GM18520 (cell line): ENCODE data around the gene APAF1.

ENCODE experiments used
- ATAC-seq: cut with Tn5 transposase; IDR thresholded peaks from one replicate; pipeline ENCODE4 v1.9.1; 2021; ENCODE audit not compliant: unreplicated experiment

The APAF1 gene

DNA sequence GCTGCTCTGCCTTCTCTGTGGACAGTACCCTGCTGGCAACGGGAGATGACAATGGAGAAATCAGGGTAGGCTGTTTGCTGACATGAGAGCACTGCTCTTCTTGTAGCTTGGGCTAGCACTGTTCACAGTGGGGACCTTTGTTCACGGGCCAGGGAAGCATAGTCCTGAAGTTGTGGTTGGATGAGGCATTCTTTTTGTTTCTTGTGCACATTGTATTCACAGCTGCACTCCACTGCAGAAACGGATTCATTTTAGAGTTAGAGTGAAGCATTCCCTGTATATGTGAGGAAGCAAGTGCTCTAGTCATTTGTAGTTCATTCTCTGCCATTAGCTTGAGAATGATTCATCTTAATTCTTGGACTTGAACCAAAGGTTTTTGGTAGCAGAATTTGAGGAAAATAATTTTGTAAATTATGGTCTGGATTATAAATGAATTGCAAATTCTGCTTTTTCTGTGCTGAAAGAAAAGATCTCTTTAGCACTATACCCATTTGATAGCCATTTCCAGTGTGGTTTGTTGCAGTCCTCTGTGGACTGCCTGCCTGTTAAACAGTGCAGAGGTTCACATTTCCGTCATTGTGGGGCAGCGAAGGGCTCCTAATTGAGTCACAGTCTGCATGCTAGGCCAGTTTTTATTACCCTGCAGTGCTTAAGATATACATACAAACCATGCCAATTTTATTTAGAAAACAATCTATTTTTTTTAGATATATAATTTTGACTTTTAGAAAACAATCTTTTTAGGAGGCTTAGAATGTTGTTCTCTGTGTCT, 80.6 kb downstream of the APAF1 start:
- no peak for ATAC-seq

DNA sequence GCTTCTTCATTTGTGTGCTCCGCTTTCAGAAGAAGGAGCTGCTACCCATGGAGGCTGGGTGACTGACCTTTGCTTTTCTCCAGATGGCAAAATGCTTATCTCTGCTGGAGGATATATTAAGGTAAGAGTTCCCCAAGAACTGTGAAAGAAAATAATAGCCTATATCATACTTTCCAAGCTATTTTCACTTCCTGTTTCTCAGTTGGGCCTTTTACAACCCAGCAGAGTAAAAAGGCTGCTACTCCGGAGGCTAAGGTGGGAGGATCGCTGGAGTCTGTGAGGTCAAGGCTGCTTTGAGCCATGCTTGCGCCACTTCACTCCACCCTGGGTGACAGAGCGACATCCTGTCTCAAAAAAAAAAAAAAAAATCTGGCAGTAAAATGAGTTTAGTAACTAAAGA, 82.1 kb downstream of the APAF1 start:
- no peak for ATAC-seq

DNA sequence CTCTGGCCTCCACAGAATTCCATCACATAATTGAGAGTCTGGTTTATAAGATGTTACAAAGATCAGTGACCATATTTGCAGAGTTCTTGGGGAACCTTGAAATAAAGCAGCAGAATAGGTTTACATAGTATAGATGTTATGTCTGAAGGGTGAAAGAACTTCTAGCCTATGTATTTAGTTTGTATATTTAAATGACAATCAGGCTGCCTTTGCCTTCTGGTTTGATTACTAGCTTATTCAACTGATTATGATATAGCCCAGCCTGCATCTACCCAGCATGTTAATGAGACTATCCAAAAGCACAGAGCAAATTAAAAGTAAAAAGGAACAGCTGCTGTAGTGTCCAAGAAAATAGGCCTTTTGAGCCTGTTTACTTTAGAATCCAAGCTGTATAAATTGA, 85.3 kb downstream of the APAF1 start:
- no peak for ATAC-seq

DNA sequence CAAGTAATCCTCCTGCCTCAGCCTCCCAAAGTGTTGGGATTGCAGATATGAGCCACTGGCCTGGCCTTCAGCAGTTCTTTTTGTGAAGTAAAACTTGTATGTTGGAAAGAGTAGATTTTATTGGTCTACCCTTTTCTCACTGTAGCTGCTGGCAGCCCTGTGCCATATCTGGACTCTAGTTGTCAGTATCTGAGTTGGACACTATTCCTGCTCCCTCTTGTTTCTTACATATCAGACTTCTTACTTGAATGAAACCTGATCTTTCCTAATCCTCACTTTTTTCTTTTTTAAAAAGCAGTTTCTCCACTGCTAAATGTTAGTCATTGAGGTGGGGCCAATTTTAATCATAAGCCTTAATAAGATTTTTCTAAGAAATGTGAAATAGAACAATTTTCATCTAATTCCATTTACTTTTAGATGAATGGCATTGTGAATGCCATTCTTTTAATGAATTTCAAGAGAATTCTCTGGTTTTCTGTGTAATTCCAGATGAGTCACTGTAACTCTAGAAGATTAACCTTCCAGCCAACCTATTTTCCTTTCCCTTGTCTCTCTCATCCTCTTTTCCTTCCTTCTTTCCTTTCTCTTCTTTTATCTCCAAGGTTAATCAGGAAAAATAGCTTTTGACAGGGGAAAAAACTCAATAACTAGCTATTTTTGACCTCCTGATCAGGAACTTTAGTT, 88.7 kb downstream of the APAF1 start:
- ATAC-seq: no peak

DNA sequence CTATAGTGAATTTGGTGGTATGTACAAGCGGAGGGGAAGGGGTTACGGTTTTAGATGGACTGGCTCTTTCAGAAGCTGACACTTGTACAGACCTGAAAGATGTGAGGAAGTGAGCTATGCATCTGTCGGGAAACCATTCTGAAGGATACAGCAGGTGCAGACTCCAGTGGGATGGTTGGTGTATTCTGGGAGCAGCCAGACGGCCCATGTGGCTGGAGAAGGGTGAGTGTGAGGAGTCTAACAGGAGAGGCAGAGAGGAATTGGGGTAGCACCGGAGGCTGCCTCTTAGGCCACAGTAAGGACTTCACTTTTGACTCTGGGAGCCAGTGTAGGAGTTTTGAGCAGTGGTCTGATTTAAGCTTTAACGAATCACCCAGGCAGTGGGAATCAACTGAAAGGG, 90.7 kb downstream of the APAF1 start:
- ATAC-seq: no peak

DNA sequence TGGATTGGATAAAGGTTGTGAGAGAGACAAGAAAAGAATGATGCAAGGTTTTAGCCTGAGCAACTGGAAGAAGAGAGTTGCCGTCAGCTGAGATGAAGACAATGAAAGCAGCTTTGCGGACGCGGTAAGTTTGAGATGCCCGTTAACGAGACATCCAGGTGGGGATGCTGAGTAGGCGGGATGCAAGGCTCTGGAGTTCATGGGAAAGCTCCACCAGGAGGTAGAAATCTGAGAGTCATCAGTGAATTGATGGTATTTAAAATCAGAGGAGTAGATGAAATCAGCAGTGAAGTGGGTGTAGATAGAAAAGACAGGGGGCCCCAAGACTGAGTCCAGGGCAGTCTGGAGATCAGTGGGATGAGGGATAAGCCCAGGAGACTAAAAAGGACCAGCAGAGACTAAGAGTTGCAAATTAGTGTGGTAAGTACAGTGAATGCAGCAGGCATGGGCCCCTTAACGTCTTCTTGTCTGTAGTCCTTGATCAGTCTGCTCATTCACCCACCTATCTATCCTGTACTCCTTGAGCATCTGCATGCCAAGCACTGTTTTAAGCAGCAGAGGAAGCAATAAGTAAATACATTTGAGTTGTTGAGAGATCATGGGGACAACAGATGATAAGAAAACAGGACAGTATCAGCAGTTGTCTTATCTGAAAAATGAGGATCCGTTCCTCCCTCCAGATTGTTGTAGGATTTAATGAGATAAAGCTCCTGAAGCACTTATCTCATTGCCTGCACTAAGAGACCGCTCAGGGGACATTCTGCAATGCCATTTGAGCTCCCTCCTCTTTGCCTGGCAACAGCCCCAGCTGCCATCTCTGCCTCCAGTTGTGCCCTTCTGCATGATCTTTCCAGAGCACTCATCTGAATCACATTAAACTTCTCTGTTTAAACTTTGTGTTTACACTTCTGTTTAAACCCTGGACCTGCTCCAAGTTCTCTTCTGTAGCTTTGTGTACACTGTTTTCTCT, 91.5 kb downstream of the APAF1 start:
- ATAC-seq: no peak

DNA sequence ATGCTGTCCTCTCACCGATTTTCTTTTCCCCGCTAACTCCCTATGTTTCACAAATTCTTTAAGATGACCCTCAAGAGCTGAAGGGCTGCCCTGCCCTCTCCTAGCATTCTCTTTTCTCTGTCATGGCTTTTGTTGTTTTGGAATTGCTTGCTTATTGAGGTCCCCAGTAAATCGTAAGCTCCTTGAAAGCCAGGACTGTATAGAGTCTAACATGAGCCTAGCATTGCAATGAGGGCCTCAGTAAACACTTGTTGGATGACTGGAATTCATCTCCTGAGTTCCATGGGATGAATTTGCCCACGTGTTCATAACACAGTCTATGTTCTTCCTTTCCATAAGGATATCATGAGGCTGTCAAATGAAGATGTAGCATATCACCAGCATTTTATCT, 92.2 kb downstream of the APAF1 start:
- no peak for ATAC-seq

DNA sequence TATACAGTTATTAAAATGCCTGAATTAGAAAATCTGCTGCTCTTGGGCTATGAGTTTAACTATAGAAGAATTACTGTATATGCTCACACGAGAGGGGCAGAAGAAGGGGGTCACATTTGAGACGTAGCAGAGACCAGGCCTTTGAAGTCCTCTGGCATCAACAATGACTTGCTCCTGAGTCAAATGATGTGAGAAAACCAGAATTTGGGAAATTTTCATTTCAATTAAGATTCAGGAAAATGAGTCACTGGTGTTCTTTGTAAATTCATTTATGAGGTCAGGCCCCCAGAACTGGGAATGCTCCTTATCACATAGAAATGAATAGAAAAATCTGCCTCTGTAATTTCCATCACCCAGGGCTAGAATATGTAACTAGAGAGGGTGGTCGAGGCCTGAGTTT, 92.9 kb downstream of the APAF1 start:
- ATAC-seq: no peak

DNA sequence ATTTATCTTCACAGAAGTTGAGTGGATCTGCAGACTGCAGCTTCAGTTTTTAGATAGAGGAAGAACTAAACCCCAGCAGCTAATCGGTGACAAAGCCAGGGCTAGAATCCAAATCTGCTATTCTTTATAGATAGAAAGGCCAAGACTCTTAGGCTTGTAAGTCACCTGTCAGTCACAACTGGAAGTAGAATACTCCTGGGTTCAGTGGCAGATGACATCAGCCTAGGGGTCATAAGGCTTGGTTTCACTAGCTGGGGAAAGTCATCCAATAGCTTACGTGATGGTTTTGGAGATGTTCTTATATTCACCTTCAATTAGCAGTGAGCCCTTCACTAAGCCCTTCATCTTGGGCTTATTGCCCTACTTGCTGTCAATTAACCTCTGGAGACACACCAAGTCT, 93.4 kb downstream of the APAF1 start:
- no peak for ATAC-seq

DNA sequence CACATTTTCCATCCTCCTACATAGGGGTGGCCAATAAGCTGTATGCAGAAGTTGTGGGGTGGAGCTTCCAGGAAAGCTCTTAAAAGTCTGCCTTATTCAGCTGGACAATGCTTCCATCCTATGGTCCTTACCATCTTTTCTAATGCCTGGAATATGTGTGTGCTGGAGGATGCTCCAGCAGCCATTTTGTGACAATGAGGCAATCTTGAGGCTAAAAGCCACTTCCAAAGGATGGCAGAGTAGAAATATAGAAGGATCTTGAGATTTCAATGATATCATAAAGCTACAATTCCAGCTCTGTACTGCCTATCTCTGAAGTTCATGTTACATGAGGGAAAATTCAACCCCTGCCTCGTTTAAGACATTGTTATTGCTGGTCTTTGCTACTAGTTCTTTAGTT, 95.7 kb downstream of the APAF1 start:
- ATAC-seq: no peak

DNA sequence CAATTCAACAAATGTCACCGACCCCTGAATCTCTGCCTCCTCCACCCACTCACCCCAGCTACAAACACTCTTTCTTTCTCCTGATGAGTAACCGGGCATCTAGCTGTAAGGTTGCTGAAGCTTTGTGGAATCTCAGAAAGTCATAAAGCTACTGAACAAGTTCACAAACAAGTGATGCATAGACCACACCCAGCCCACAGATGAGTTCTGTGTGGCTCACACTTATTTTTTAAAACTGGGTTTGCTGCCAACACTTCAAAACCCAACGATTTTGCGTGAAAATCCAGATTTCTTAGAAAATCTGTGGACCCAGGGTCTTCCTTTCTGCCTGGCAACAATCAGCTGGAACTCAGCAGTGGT, 96.1 kb downstream of the APAF1 start:
- ATAC-seq: no peak

DNA sequence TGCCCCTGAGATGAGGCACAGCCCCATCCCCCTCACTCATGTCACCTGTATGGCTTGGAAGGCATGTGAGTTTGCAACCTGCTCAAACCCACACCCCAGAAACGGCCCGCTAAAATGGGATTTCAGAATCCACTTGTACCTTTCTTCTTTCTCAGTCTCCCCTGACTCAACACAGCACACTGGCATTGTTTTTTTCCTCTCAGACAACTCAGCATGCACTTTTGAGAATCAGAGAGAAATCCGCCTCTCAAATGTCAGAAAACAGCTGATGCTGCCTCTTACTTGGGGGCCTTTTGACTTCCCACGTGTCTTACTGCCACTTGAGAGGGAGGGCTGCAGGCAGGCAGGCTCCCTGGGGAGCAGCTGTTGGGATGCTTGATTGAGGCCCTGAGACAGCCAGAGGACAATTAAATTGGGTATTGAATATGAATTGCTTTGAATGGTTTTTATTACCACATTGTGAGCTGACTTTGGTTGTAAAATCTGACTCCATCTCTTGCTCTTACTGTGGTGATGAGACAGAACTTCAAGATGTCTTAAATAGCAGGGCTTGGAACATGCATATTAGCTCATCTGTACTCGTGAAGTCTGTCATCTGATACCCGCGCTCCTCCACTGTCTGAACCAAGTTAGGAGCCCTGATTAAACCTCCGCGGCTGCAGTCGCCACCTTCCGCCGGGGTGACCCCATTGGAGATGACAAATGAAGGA, 96.6 kb downstream of the APAF1 start:
- no peak for ATAC-seq

DNA sequence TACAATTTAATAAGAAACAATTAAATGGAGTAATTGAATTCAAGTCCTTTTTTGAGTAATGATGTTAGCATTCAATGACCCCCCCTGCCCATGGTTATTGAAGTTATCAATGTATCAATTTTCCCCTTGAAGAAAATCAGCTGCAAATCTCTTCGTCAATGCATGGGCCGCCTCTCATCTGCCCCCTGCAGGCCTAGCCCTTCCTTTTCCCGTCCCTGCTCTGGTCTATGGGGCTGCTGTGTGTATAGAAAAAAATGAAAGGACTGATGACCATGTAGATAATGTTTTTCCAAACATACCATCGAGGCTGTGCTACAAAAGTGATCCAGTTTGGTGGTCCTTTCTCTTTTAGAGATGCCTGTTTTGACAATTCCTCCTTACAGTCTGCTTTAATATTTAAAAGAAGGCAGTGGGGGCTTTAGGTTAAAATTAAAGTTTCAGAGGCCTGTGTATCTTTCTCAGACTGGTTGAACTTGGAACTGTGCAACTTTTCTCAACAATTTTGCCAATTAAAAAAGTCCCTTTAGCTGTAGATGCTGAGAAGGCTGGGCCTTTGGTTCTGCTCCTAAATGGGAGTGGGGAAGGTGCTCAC, 98.4 kb downstream of the APAF1 start:
- peak; percentile 36 for ATAC-seq

DNA sequence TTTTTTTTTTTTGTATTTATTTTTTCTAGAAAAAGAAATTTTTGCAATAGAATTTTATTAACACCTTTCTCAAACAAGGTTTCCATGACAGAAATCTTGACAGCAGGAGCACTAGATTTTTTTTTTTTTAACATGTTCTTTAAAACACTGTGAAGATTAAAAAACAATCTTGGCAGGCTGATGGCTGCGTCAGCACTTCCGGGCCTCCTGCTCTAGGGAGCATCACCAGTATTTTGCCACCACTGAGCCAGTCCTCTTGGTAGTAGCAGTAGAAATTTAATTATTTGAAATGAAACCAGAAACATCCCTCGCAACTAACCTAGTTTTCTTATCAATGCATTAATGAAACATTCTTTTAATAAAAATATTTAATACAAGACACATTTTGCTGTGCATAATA, 99.6 kb downstream of the APAF1 start:
- ATAC-seq: no peak

DNA sequence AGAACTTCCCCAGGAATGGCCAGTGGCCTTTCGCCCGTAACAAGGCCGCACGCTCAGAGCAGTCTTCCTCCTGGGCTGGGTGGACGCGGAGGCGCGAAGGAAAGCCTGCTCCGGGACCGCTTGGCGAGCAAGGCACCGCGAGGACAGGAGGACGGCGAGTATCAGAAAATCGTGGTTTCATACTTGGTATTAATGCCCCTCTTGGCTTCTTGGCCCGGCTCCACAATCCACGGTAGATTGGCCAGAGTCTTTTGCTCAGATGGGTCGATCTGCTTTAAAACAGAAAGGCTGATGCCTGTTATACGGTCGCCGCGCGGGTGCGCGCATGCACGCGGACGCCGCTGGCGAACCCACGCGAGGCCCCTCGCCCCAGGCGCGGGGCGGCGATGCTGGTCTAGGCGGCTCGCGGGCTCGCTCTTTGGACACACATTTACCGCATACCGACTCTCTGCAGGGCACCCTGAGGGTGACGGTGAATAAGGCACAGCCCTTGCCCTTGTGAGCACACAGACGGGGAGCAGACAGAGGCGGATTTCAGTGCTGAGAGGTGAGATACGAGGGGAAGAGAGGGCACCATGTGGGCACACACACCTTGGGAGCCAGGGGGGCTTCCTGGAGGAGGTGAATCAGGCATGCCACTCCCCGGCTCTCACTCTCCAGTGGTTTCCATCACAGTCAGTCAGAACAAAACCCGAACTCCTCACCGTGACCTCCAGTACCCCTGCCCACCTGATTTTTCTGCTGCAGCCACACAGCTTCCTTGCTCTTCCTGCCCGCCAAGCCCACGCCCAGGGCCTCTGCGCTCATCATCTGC, 100.7 kb downstream of the APAF1 start:
- ATAC-seq: peak; percentile 38

DNA sequence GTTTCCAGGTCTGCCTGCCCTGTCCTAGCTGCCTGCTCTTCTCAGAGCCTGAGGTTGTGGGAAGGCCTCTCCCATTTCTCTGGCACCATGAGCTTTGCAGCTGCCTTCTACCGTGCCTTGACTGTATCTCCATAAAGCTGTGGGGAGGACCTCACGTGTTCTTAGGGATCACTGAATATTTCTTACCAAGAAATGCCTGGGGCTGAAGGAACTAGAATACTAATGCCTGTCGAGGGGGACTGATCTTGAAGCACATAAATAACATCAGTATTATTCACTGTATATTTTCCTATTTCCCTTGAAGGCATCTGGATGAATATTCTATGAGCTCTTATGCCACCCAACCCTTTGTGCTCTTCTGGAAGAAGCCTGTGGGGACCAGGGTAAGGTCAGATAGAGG, 103.4 kb downstream of the APAF1 start:
- ATAC-seq: no peak

DNA sequence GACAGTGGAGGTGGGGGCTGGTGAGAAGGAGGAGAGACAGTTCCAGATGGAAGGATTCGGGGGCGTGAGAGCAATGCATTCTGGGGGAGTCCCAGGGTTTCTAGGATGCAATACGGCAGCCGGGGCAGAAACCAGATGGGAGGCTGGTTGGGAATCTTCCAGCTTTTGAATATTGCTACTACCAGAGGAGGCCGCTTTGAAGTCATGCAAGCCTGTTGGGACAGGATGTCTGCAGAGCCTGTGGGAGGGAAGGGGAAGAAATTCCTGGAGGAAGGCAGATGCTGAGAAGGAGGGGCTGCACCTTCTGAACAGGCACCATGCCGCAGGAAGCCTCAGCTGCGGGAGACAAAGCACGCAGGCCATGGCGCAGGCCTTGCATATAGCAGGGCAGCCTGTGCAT, 105.4 kb downstream of the APAF1 start:
- no peak for ATAC-seq

DNA sequence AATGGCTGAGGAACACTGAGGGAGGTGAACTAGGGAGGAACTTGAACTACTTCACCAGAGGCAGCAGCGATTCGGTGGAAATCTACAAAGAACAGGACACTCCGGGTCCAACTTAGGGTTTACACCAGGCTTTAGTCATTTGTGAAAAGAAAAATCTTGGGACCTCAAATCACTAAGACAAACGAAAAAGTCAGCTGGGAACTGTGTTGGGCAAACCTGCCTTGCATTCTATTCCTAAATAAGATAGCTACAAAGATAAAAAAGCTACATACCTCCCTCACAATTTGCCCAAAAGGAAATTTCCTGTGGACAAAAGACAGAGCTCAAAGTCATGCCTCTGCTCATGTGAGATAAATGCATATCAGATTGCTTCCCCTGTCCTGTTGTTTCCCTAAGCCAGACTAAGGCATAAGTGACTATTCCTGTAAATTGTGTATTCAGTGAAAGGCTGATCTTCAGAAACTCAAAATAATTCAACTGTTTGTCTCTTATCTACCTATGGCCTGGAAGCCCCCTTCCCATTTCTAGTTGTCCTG, 106.6 kb downstream of the APAF1 start:
- no peak for ATAC-seq

DNA sequence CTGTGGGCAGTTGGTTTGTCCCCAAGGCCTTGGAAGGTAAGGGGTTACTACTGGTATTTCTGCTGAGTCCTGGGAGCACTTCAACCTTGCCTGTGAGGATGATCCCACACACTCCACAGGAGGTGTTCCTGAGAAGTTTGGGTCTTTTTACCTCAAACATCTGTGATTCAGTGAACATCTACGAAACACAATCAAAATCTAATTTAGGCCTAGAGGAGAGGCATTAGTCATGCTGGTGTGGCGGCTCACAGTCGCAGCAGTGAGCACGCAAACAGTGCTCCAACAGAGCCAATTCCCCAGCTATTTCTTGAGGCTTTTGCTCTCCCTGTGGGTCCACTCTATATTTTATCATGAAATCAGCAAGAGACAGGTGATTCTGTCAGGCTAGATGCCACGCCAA, 107.6 kb downstream of the APAF1 start:
- ATAC-seq: no peak

DNA sequence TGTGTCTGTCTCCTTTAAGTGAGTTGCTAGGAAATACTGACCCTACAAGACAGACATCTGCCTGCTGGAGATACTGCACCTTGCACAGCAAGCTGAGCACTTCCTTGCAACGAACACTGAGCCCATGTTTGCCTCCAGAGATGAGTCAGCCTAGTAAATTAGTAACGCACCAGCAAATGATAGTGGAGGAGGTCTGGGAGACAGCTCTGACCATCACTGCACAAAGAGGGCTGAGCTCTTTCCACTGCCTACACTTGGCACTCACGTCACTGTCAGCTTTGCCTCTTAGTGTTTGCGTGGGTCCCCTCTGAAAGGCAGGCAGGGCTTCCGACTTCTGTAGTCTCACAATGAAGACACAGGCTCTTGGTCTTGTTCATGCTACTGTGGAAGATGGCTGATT, 109.0 kb downstream of the APAF1 start:
- ATAC-seq: peak; percentile 100
